GM23338 (cell line): ENCODE results near the gene SLC12A3.

Experiments
- CREB1 ChIP-seq: fragments of 250-450 bp; sonication (Bioruptor Pico); IDR thresholded peaks from 2 replicates; pipeline ENCODE4 v1.5.0; 2020; ENCODE audit warnings: low read depth, mild to moderate bottlenecking, moderate library complexity
- CTCF ChIP-seq, 2 experiments: fragments of 200-600 bp in 1 of 2; sonication (generic) in 1 of 2; conservative IDR thresholded peaks; 2 replicates each; pipeline versions ENCODE4 v1.5.1 to v1.6.1; 2016 to 2017; ENCODE audit warnings: antibody characterized with exemption in 2 of 2, low read depth in 2 of 2, mild to moderate bottlenecking in 2 of 2, moderate library complexity in 1 of 2
- EZH2 ChIP-seq: fragments of 200-600 bp; sonication (generic); IDR thresholded peaks from one replicate; pipeline ENCODE4 v1.8.0; 2017; ENCODE audit warnings: antibody characterized with exemption, mild to moderate bottlenecking, low read depth; ENCODE audit not compliant: unreplicated experiment
- EZH2phosphoT487 ChIP-seq: fragments of 200-600 bp; sonication (generic); IDR thresholded peaks from one replicate; pipeline ENCODE4 v1.8.1; 2018; ENCODE audit warnings: antibody characterized with exemption; ENCODE audit not compliant: unreplicated experiment
- NANOG ChIP-seq: IDR thresholded peaks from 2 replicates; pipeline ENCODE4 v1.6.1; 2016; ENCODE audit warnings: antibody characterized with exemption, borderline replicate concordance
- POLR2AphosphoS5 ChIP-seq: IDR thresholded peaks from 2 replicates; pipeline ENCODE4 v1.6.1; 2016; ENCODE audit warnings: antibody characterized with exemption, low read depth
- REST ChIP-seq: IDR thresholded peaks from one replicate; pipeline ENCODE4 v1.6.1; 2018; ENCODE audit warnings: antibody characterized with exemption; ENCODE audit not compliant: unreplicated experiment
- ZNF114 ChIP-seq: fragments of 250-450 bp; sonication (Bioruptor Pico); IDR thresholded peaks from 2 replicates; pipeline ENCODE4 v1.5.0; 2020; ENCODE audit warnings: mild to moderate bottlenecking, moderate library complexity

GRCh38 chr16:56936491-56936890 lies 71.5 kb downstream of the SLC12A3 start:
- TF ChIP-seq CTCF (conservative IDR thresholded peaks at IDR 0.05; ENCODE audit: low read depth in 2 of 2) (no peak), POLR2AphosphoS5 (no peak), EZH2 (no peak), REST (no peak), CREB1 (CRISPR knock-in tag) (no peak), NANOG (no peak), EZH2phosphoT487 (no peak), ZNF114 (CRISPR knock-in tag) (no peak)
